GM21360 (cell line): Measurements from ENCODE around the gene JAZF1.

Experiments used
- ATAC-seq: cut with Tn5 transposase; IDR thresholded peaks from one replicate; pipeline ENCODE4 v1.9.1; 2021; ENCODE audit warnings: mild to moderate bottlenecking, moderate library complexity; ENCODE audit not compliant: unreplicated experiment

Gene JAZF1

DNA sequence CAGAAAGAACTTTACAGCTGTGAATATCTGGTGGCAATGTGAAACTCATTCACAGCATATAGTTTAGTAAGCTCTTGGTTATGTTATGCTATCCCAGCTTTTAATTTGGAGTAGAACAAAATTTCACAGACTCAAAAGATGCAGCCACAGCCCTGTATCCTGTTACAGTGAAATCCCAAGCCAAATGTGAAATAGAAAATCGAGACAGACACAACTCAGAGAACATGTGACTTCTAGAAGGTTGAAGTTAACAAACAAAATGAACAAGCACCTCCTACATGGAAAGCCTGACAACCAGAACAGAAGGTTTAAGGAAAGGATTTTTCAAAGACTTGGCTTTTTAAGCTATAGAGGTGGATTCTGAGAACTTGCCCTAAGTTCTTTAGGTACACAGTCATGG lies 39.6 kb downstream of the JAZF1 start:
- ATAC-seq = no peak

DNA sequence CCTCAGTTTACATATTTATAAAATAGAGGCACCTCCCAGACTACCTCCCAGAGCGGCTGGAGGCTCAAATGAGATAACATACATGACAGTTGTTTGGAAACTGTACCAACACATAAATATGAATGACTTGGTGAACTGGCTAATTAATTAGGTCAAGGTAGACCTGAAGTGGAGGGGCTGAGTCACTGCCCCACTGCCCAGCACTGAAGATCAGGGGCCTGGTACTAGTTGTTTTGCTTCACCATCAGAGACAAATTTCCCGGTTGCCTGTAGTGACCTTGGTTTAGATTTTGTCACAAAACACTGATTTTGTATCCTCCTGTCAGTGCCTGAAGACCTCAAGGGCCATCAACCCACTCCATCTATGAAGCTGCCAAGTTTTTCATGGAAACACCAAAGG lies 41.8 kb downstream of the JAZF1 start:
- ATAC-seq = no peak

DNA sequence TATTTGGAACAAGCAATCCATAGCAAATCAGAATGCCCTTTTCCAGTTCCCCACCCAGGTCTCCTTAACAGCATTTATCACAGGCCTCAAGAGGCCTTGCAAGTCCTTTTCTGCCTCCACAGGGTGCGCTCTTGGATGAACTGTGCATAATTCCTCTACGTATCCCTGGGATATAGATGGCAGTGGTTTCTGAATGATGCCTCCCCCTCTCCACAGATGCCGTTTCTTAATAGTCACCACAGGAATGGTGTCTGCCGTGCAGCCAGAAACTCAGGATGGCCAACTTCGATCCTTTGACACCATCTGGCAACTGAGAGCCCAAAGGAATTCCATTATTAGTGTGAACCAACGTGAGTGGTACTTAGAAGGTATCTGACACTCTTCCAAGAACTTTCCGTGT lies 43.1 kb downstream of the JAZF1 start:
- ATAC-seq = no peak

DNA sequence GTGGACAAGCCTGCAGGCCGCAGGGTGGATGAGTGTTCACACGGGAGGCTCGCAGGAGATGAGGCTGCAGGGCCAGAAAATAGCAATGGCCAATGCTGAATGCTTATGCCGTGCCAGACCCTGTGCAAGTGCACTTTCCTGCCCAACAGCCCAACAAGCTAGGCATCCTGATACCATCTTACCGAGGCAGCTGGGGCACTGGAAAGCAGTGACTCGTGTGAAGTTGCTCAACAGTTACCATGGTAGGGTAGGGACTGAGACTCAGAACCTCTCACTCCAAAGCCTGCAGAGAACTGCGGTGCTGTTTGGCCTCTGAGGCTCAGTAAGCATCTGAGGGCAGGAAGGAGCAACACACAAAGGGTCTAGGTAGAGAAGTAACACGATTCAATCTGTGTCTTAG lies 43.7 kb downstream of the JAZF1 start:
- ATAC-seq = no peak

DNA sequence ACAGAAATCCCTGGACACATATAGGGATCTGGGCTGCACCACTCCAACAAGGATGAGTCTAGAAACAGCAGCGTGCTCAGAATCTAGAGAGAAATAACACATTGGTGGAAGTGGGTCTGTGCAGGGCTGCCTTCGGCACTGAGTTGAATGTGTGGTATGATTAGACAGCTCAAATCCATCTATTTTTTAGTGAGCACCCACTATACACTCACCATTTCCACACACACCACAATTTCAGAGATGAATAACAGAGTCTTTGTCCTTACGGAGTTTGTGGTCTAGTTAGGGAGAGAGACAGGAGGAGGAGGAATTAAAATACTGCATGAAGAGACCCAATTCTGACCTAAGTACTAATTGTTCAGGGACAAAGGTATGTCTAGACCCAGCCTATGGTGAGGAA lies 44.2 kb downstream of the JAZF1 start:
- ATAC-seq = no peak

DNA sequence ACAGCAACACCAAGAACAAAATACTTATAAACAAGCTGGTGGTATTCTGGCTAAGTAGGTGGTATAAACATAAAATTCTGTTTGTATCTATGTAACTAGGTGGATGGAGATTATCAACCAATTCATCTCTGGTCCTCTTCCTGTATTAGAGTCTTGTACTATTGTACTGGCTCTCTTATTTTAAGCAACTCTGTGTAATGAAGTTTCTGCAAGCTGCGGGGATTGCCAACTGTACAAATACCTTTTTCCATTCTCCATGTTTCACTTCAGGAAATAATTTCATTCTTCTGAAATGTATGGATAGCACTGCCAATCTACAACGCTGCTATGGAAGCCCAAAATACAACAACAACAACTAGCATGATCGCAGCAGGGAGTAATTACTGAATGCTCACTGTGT lies 44.8 kb downstream of the JAZF1 start:
- no peak for ATAC-seq

DNA sequence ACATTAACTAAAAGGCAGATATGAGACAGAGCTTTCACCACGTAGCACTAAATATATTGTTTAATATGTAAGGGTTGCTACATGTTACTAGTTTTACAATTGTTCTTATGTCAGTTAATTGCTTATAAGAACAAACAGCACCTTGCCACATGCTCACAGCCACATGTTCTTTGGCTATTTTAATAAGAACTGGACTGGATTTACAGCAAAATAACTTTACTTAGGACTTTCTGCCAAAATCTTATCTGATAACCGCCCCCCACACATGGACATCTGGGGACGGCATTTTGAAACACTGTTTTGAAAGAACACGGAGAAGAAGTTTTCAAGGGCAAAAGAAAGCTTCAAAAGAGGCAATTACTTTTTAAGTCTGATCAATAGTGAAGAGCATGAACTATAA lies 45.3 kb downstream of the JAZF1 start:
- ATAC-seq = no peak

DNA sequence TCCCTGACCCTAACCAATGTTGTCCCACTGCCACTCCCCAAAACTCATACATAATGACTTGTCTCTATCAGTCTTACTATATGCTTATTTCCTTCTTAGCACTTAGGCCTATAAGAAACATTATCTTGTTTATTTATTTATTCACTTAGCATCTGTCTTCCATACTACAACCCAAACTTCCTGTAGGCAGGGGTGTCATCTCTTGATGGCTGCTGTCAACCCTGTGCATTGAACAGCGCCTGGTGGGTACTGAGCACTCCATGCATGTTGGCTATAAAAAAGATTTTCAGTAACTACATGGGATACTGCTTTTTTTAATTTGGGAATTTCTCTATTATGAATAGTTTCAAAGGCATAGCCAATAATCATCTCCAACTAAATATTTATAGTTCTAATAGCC lies 46.7 kb downstream of the JAZF1 start:
- ATAC-seq = no peak

DNA sequence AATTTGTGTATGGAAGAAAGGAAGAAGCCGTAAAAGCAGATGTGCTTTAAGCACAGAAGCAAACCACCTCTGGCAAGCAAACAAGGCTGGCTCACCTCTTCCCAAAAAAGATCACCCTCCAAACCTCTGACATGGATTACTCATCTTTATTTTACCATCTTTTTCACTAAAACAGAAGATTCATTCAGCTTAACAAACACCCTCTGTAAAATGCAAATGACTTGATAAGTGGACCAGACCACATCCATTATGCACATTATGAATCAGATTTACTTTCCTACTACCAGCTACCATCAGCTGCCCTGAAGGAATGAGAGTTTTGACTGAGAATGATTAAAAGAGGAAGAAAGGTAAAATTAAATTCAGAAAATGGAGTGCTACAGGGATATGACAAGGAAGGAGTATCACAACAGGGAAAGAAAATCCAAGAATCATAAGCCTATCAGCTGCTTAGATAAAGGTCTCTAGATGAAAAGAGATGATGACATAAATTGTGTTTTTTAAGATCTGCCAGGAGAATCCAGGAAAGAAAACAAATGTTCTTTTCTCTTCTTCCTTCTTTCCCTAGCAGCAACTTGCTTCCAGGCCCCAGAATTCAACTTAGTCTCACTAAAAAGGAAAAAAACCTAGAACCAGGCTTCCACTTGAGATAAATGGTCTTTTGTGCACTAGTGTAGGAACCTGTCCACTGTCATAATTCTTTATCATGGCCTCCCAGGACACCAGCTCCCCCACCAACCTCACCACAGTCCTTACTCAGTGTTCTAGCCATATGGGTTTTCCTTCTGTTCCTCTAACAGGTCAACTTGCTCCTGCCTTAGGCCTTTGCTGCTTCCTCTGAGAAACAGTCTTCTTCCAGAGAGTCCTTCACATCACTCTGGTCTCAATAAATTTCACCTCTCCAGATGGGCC lies 47.4 kb downstream of the JAZF1 start:
- ATAC-seq = no peak

DNA sequence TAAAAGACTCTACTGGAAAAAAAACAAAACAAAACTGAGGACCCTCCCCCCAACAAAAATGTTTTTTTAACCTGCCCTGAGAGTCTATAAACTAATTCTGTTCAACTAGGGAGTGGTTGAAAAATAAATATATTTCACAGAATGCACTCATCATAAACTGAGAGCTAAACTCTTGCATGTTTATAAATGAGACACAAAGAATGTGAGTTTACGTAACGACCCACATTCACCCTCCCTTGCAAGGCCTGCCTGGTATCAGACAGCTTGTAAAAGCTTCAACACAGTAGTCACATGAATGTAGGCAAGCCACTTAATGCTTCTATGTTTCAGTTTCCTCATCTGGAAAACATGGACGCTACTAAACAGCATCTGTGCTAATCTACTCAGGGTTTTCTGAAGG lies 50.3 kb downstream of the JAZF1 start:
- ATAC-seq = no peak

DNA sequence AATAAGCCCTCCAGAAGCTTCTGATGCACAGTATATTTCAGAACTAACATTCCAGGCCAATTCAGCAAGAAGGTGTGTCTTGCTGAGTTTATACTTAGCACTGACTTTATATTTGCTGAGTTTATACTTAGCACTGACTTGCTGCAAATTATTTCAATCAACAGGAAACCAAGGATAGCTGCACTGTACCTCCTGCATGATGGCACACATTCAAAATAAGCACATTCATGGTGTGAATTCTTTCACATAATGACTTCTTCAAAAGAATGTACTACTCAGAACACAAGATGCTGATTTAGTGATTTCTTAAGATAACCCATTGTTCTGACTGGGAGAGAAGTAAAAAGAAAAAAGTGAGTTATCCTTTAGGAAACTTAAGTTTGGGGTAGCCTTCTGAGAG lies 52.0 kb downstream of the JAZF1 start:
- no peak for ATAC-seq

DNA sequence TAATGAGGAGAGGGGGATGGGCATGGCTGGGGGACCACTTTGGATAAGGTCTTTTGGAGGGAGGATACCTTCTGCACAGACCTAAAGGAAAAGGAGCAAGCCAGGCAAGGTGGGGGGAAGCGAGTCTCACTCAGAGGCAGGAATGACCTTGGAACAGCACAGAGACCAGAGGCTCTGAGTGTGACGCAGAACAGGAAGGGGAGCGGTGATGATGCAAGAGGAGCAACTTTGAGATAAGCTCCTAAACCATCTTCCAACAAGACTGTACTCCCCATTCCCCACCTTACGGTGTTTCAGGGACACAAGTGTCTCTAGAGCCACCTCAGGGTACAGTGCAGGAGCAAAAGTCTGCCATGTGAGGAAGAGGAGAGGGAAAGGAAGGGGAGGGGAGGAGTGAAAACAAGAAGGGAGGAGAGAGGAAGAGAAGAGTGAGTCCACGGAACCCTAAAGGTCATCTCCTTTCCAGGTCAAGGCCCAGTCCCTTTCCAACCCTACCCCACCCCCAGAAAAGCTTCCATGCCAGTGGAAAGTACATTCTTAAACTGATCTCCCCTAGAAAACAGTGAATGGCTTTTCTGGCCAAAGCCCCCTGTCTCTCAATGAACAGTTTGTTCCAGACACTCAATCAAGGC lies 54.1 kb downstream of the JAZF1 start:
- no peak for ATAC-seq

DNA sequence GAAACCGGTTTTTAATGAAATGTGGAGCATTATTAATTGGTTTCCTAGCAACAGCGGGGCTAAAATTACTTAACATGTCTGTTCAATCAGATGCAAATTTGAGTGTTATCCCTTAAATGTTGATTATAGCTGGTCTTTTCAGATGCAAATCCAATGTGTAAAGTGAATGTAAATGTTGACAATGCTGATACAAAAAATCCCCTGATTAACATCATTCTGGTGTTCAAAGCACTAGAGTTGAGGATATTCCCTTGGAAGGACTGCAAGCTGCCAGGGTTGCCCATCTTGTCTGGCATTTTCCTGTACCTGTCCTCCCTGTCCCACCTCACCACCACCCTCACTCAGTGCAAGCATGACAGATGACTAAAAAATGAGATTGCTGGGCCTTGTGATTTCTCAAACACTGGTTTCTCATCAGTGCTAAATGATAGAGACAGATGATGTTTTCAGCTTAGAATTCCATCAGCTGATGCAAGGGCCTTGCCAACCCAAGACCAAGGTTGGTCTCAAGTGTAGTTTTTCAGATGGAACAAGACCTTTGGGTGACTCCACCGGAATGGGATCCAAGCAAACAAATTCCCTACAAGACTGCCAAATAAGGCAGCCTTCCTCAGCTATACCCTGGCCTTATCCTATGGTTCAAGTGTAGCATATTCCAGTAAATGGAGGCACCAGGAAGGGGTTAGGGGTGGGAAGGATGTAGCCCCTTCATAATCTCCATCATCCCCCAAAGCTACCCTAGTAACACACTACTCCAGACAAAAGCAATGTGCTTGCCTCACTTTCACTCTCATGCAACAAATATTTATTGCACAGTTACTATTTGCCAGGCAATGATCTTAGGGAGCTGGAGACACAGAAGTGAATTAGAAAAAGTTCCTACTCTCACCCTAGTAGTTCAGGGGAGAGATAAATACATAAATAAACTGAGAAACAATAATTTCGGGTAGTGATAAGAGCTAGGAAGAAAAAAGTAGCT lies 54.9 kb downstream of the JAZF1 start:
- ATAC-seq = no peak

DNA sequence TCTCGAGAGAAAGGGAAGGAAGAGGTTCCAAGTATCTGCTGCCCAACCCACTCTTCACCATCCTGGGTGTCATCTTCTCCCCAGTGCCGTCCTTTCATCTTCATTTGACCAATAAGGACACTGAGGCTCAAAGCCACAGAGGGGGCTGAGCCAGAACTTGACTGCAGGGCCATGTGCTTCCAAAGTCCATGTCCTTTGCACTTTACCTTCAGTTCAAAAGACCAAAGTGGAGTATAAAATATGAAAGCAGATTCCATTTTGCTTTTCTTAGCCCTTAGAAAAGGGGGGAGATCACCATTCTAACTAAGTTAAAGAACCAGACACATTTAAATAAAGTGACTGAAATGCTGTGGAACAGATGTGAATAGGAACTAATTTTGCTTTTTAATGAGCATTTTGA lies 56.2 kb downstream of the JAZF1 start:
- ATAC-seq = no peak

DNA sequence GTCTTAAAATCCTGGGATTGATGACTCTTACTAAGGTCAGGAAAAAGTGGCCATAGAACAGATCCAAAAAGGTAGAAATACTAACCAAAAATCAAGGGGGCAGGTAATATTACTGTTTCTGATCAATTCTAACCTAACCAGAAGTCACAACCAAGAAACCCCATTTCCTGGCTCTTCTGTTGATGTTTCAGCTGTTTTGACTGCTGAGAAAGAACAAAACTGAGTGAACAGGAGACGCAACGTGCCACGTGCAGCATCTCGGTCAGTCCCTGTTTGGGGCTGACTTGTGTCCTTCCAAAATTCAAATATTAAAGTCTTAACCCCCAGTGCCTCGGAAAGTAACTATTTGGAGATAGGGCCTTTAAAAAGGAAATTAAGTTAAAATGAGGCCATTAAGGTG lies 56.8 kb downstream of the JAZF1 start:
- ATAC-seq = no peak

DNA sequence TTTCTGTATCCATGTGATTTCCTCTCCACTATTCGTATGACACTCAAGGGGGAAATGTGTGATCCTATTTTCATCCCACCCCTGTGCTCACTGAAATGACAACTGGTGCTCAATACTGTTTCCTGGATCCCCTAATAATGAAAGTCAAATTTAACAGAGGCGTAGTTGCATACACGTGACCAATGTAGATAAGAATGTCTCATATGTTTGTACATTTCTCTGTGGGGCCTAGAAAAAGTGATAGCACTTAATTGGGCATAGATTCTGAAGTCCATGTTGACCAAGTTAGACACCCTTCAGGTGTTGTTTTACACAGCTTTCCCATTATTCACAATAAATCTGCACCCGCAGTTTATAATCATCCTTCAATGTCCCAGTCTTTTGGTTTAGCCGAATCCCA lies 59.1 kb downstream of the JAZF1 start:
- ATAC-seq = no peak

DNA sequence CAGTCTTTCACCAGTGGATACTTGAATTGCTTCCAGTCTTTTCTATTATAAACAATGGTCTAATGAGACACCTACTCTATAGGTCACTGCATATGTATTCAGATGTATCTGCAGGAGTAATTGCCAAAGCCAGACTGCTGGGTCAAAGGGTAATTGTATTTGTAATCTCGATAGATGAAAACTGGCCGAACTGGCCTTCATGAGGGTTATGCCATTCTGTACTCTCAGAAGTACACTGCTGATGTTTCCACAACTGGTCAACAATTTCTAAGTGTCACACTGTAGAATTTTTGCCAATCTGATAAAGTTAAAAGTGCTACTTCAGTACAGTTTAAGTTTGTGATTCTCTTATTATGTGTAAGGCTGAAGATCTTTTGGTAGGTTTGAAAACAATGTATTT lies 64.6 kb downstream of the JAZF1 start:
- ATAC-seq = no peak

DNA sequence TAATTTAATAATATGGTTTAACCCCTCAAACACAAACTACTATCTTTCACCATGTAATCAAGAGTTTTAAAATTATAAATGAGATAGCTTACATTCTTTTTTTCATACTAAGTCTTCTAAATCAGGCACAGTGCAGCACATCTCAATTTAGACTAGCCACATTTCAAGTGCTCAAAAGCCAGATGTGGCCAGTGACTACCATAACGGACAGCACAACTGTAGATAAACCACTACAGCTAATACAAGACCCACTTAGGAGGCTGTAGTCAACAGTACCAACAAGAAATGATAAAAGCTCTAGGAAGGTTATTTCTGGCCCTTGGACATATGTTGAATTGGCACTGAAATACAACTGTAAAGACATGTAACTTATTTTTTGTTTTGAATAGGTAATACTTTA lies 65.3 kb downstream of the JAZF1 start:
- ATAC-seq = no peak

DNA sequence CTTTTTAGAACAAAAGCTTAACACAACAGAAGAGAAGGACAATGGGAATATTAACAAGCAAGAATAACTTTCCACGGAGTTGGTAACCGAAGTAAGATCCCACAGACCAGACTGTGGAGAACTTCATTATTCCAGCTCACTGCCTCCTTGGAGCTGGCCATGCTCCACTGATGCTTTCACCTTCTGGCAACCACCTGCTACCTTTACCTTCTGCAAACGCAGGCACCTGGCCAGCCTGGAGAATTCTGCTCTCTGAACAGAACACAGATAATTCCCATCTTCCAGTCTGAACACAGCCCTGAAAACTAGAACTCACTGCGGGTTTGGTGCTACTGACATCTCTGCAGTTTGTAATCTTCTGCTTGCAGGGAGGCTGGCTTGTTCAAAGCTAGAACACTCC lies 66.5 kb downstream of the JAZF1 start:
- ATAC-seq = no peak

DNA sequence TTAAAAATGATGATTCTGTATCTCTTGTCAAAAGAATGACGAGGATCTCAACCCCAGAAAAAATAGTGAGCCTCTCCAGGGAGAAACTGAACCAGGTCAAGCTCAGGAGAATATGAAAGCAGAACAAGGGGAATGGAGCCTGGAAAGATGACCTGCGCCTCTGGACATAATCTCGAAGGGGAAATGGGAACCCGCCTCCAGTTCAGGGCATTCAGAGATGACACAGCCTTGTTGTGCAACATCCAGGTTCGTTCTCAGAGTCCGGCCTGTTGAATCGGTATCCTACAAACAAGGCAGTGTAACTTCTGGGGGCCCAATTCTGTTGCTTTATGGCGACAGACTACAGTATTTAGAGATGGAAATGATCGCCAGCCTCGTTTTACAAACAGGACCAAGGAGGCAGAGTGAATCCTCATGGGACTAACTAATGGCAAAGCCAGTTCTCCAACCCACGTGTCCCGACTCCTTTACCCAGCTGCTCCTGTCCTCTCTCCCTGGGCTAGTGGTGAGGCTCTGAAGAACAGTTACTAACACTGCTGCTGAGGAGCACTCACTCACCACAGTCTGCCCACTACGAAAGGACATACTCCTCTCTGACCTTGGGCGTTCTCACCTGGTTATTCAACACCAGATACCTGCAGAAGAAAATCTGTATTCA lies 67.6 kb downstream of the JAZF1 start:
- ATAC-seq = no peak

DNA sequence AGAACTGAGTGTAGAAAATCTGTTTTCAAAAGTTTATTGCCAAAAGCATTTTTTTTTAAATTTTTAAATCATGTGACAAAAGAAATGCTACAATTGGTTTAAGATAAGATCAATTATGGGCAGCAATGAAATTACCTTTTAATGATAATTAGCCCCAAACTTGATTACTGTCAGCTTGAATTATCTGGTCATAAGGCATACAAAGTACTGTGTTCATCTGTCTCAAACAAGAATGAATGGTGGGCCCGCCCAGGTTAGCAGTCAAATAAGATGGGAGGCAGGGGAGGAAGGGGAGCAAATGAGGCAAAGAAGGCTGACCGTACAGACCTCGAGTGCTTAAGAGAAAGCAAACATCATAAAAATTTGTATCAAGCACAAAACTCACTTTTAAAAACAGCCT lies 68.1 kb downstream of the JAZF1 start:
- no peak for ATAC-seq
